ENCODE measurements around the gene TSSK2. TPM values are rescaled to one million over a fixed set of nuclear protein-coding genes. Genes with fewer than 3 reads are reported as not detected.

TSSK2 gene
- total RNA-seq, 1 experiment from 2014 or later = not detected

- H3K4me1 ChIP-seq (ENCODE audit: control insufficient read depth, insufficient read depth, low read length) = peaks cover 14% of the 10 kb centered on the region
- ChIA-PET POLR2A (no interaction called here), CTCF (no interaction called here)
- in situ Hi-C loops (cut with HindIII; ENCODE audit: low pct_unique_long_range_greater_than_20kb, low sequenced_read_pairs) (no loop called here), intact Hi-C loops (cut with micrococcal nuclease; ENCODE audit: unreplicated experiment) (no loop called here)
- H3K36me3 ChIP-seq (ENCODE audit: control insufficient read depth, insufficient read depth, low read length) = no peaks in the 10 kb centered on the region; the same call in 1 of the 2 replicates
- H3K4me3 ChIP-seq (ENCODE audit: low read depth in 2 of 2, low read length in 2 of 2) = no peak overlapping the region
- H3K27ac ChIP-seq (ENCODE audit: low read length) = no peak overlapping the region
- no peak for ATAC-seq
- no TSS peak for BruUV-seq (replicated peaks)
- H3K9me3 ChIP-seq (ENCODE audit: control insufficient read depth, insufficient read depth, low read depth, low read length) = no peaks in the 10 kb centered on the region
- DNase-seq (ENCODE audit: low read depth, low spot score) = no peak
- TF ChIP-seq CTCF (IDR thresholded peaks at IDR 0.05) (no peak), TCF7L2 (IDR thresholded peaks at IDR 0.05; ENCODE audit: low read depth, low read length) (no peak), SIN3A (IDR thresholded peaks at IDR 0.05; ENCODE audit: borderline replicate concordance, insufficient read depth, low read depth, low read length) (no peak), POLR2AphosphoS5 (IDR thresholded peaks at IDR 0.05; ENCODE audit: low read depth, low read length) (no peak)
- TF ChIP-seq, protein P1, sequence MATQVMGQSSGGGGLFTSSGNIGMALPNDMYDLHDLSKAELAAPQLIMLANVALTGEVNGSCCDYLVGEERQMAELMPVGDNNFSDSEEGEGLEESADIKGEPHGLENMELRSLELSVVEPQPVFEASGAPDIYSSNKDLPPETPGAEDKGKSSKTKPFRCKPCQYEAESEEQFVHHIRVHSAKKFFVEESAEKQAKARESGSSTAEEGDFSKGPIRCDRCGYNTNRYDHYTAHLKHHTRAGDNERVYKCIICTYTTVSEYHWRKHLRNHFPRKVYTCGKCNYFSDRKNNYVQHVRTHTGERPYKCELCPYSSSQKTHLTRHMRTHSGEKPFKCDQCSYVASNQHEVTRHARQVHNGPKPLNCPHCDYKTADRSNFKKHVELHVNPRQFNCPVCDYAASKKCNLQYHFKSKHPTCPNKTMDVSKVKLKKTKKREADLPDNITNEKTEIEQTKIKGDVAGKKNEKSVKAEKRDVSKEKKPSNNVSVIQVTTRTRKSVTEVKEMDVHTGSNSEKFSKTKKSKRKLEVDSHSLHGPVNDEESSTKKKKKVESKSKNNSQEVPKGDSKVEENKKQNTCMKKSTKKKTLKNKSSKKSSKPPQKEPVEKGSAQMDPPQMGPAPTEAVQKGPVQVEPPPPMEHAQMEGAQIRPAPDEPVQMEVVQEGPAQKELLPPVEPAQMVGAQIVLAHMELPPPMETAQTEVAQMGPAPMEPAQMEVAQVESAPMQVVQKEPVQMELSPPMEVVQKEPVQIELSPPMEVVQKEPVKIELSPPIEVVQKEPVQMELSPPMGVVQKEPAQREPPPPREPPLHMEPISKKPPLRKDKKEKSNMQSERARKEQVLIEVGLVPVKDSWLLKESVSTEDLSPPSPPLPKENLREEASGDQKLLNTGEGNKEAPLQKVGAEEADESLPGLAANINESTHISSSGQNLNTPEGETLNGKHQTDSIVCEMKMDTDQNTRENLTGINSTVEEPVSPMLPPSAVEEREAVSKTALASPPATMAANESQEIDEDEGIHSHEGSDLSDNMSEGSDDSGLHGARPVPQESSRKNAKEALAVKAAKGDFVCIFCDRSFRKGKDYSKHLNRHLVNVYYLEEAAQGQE (IDR thresholded peaks at IDR 0.05; ENCODE audit: insufficient read depth in 1 of 2, low read depth in 2 of 2, low read length in 1 of 2) = no peak
- no peaks in the 10 kb centered on the region for H3K27me3 ChIP-seq (ENCODE audit: control insufficient read depth, insufficient read depth, low read length)
Measured at GRCh38 chr22:19180740-19181410, 49.8 kb downstream of the TSSK2 start.

- in situ Hi-C loops (cut with HindIII; ENCODE audit: low pct_unique_long_range_greater_than_20kb, low sequenced_read_pairs) (no loop called here), intact Hi-C loops (cut with micrococcal nuclease; ENCODE audit: unreplicated experiment) (no loop called here)
- Histone ChIP-seq H3K9me3 (ENCODE audit: control insufficient read depth, insufficient read depth, low read depth, low read length) (no peaks in the 10 kb centered on the region), H3K36me3 (ENCODE audit: control insufficient read depth, insufficient read depth, low read length) (no peaks in the 10 kb centered on the region; the same call in 1 of the 2 replicates), H3K27me3 (ENCODE audit: control insufficient read depth, insufficient read depth, low read length) (no peaks in the 10 kb centered on the region), H3K4me1 (ENCODE audit: control insufficient read depth, insufficient read depth, low read length) (peaks cover 3% of the 10 kb centered on the region), H3K27ac (ENCODE audit: low read length) (no peak overlapping the region), H3K4me3 (ENCODE audit: low read depth in 2 of 2, low read length in 2 of 2) (no peak overlapping the region)
- no peak for ATAC-seq
- DNase-seq (ENCODE audit: low read depth, low spot score) = no peak
- TF ChIP-seq CTCF (IDR thresholded peaks at IDR 0.05) (no peak), POLR2AphosphoS5 (IDR thresholded peaks at IDR 0.05; ENCODE audit: low read depth, low read length) (no peak), TCF7L2 (IDR thresholded peaks at IDR 0.05; ENCODE audit: low read depth, low read length) (no peak), SIN3A (IDR thresholded peaks at IDR 0.05; ENCODE audit: borderline replicate concordance, insufficient read depth, low read depth, low read length) (no peak)
- TF ChIP-seq, protein P1 (IDR thresholded peaks at IDR 0.05; ENCODE audit: insufficient read depth in 1 of 2, low read depth in 2 of 2, low read length in 1 of 2) = no peak
- no TSS peak for BruUV-seq (replicated peaks)
- POLR2A ChIA-PET = no interaction called here
- CTCF ChIA-PET = no interaction called here
Measured at GRCh38 chr22:19181786-19182471, 50.8 kb downstream of the TSSK2 start.
